ENCODE data around the gene C12orf76. TPM values are rescaled to one million over a fixed set of nuclear protein-coding genes. Genes with fewer than 3 reads are reported as not detected.

The C12orf76 gene
- total RNA-seq, 1 donor from 2014 or later: 14.7 TPM

DNA sequence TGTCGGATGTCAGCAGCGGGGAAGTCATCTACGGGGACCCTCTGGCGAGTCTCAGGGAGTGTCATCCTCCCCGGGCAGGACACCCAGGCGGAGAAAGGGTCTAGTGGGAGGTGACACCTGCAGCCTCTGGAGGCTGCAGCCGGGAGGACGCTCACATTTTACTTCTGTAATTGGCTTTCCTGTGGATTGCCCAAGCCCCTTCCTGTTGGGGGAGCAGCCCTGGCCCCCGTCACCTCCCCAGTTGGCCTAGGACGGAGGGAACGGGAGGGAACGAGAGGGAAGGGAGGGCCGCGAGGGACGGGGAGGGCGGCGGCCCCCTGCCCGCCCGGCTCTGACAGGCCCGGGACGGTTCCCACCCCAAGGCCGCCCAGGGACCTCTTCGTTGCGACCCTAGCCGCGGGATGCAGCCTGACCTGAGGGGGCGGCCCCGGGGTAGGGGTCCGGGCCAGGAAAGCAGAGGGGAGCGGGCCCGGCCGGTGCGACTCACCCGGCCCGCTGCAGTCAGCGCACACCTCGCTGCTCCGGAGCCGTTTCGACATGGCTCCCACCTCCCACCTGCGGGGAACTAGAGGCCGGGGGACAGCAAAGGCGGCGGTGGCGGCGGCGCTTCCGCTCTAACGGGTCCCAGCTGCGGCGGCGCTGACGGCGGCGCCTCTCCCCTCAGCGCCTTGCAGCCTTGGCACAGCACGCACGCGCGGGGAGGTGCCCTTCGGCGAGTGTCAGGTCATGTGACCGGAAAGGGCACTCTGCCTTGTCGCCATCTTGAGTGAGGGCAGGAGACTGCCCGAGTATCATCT, 52.4 kb downstream of the C12orf76 start, which contains the start of gene GIT2:
Gene GIT2 (minus strand): TSS at position 683 of the 797 bp plus-strand sequence. CDS start 144 bp downstream, at position 539.
- peak; percentile 91 to 95 for DNase-seq (ENCODE audit: low read depth in 2 of 2)

DNA sequence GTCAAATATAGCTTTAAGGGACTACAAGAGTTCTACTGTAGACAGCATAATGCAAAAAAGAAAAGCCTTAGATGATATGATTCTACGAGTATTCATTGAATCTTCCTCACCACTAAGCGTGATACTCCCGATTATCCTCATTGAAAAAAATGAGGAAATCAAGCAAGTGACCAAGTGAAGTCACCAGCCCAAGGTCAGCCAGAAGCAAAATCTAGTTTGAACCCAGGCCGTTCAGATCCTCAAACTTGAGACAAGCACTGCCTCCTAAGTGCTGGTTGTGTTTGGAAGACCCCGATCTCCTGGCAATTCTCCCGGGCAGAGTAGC, 53.0 kb downstream of the C12orf76 start:
- no peak for DNase-seq (ENCODE audit: low read depth in 2 of 2)

DNA sequence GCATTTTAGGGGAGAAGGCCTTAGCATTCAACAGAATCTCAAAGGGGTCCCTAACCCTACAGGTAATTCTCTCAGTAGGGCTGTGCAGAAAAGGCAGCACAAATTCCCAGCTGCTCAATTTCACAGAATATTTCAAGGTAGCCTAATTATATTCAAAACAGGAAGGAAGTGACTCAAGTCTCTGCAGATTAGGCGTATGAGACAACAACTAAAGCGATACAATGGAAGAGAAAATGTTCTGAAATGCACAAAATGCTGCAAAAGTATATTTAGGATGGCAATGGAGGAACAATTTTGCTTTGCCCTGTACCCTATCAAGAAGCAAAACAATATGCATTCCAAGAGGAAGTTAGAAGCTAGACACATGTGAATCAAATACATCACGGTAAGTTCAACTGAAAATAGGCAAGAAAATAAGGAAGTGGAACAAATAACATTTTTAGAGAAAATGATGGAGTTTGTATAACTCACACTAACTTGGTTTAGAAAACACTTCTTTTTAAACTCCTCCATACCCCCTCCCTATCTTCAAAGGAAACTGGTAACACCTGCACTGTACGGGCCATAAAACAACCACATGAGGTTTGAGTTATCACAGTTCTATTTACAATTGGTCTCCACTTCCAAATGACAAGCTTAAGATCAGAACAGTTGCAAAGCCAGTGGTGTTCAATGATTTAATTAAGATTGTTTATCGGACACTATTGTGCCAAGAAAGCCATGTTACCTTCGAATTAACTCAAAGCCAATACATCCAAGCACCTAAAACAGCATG, 53.7 kb downstream of the C12orf76 start:
- peak; percentile 26 to 67 for DNase-seq (ENCODE audit: low read depth in 2 of 2)

DNA sequence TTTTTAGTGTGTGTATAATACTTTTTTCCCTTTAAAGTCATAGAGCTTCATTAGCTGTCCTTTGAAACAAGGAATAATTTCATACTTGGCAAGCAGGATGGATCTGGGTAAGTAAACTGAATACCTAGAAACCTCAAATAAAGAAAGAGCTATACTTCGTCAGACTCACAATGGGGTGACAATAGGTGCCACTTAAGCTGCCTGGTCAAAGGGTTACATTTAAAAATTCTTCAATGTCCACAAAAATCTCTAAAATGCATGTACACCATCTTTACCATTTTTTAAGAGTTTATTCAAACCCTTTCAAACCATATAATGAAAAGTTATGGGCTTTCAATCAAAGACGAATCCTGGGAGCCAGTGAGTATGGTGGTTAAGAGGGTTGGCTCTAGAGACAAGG, 55.2 kb downstream of the C12orf76 start:
- no peak for DNase-seq (ENCODE audit: low read depth in 2 of 2)

DNA sequence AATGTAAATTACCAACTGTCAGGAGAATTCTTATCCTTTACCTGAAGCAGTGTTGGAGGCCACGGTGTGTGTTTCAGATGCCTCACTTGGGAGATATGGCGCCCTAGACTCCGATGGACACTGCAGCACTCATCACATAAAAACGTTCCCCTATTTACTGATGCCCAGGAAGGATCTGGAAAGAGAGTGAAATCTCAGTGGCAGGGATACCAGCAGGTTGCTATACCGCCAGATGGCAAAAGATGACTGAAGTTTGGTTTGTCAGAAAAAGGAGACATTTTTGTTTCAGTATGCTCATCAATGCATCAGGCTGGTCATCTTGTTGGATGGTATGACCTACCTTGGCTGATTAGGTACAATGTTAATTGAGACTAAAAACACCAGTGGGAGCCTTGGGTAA, 56.7 kb downstream of the C12orf76 start:
- DNase-seq (ENCODE audit: low read depth in 2 of 2): no peak

Other genes starting within 250 kb of the C12orf76 start
- 1.3 and 1.8 TPM in 2 replicates for gene TRPV4, start 215.1 kb downstream of the C12orf76 start, total RNA-seq
- 41.8 and 44.6 TPM in 2 replicates for gene GLTP, start 168.0 kb downstream of the C12orf76 start, total RNA-seq
- gene TCHP, start 148.2 kb downstream of the C12orf76 start, total RNA-seq: 4.6 and 5.8 TPM in 2 replicates
- gene GIT2, start 52.2 kb downstream of the C12orf76 start, total RNA-seq: 21.6 and 23.8 TPM in 2 replicates
- 38.4 and 45.6 TPM in 2 replicates for gene ANKRD13A, start 49.1 kb downstream of the C12orf76 start, total RNA-seq
- gene IFT81, start 75.8 kb upstream of the C12orf76 start, total RNA-seq: 5.2 and 7.5 TPM in 2 replicates
- gene ATP2A2, start 232.7 kb upstream of the C12orf76 start, total RNA-seq: 71.3 and 113 TPM in 2 replicates

Data from lung microvascular endothelial cell (primary cell).